ENCODE results near the gene ARHGAP44. TPM values are rescaled to one million over a fixed set of nuclear protein-coding genes. Genes with fewer than 3 reads are reported as not detected.

ARHGAP44 gene
- total RNA-seq, 1 donor from 2014 or later: 0.79 TPM

DNA sequence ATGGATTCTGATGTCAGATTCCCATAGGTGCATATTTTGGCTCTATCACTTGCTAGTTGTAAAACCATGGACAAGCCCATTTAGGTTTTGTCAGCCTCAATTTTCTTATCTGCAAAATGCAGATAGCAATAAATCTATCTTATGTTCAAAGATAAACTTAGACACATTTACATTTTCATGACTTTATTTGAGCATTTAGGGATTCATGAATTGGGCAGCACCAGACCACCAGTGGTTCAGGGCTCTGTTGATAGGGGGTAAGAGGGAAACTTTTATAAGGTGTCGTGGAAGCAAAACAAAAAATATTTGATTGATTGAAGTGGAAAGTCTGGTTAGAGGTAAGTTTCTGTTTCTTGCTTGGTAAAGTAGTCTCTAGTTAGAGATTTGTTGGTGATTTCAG, 17.3 kb downstream of the ARHGAP44 start:
- FAIRE-seq: no peak
- Histone ChIP-seq H3K4me3 (ENCODE audit: low read depth, low read length) (no peak overlapping the region), H3K27me3 (ENCODE audit: control insufficient read depth, insufficient read depth, low read length) (no peaks in the 10 kb centered on the region), H3K36me3 (ENCODE audit: control insufficient read depth, insufficient read depth, low read length) (no peaks in the 10 kb centered on the region)
- no peak for DNase-seq (ENCODE audit: low read depth)
- TF ChIP-seq, protein P1, sequence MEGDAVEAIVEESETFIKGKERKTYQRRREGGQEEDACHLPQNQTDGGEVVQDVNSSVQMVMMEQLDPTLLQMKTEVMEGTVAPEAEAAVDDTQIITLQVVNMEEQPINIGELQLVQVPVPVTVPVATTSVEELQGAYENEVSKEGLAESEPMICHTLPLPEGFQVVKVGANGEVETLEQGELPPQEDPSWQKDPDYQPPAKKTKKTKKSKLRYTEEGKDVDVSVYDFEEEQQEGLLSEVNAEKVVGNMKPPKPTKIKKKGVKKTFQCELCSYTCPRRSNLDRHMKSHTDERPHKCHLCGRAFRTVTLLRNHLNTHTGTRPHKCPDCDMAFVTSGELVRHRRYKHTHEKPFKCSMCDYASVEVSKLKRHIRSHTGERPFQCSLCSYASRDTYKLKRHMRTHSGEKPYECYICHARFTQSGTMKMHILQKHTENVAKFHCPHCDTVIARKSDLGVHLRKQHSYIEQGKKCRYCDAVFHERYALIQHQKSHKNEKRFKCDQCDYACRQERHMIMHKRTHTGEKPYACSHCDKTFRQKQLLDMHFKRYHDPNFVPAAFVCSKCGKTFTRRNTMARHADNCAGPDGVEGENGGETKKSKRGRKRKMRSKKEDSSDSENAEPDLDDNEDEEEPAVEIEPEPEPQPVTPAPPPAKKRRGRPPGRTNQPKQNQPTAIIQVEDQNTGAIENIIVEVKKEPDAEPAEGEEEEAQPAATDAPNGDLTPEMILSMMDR (IDR thresholded peaks at IDR 0.05; ENCODE audit: insufficient read depth, low read length, severe bottlenecking): no peak

DNA sequence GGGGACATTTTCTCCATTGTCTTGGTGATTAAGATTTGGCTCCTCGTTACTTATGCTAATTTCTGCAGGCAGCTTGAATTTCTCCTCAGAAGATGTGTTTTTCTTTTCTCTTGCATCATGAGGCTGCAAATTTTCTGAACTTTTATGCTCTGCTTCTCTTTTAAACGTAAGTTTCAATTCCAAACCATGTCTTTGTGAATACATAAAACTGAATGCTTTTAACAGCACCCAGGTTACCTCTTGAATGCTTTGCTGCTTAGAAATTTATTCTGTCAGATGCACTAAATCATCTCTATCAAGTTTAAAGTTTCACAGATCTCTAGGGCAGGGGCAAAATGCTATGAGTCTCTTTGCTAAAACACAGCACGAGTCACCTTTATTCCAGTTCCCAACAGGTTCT, 19.4 kb downstream of the ARHGAP44 start:
- DNase-seq (ENCODE audit: low read depth) (no peak), FAIRE-seq (no peak)
- Histone ChIP-seq H3K36me3 (ENCODE audit: control insufficient read depth, insufficient read depth, low read length) (no peaks in the 10 kb centered on the region), H3K27me3 (ENCODE audit: control insufficient read depth, insufficient read depth, low read length) (no peaks in the 10 kb centered on the region), H3K4me3 (ENCODE audit: low read depth, low read length) (no peak overlapping the region)
- TF ChIP-seq, protein P1 (IDR thresholded peaks at IDR 0.05; ENCODE audit: insufficient read depth, low read length, severe bottlenecking): no peak

DNA sequence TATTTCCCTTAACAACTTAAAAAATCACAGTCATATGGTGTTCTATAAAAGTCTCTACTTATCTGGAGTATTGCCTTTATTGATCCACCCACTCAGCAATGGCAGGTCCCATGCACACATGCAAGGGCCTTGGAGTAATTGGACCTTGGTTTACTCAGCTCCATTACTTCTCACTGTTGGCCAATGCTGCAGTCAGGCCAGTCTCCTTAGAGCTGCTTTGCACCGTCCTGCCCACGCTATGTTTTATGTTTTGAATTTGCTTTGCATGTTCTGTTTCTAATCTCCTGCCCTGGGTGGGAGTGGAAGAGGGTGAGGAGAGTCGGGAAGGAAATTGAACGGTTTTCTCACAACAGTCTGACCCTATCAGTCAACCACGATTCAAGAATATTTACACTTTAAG, 23.6 kb downstream of the ARHGAP44 start:
- H3K4me3 ChIP-seq (ENCODE audit: low read depth, low read length): no peak overlapping the region
- TF ChIP-seq, protein P1 (IDR thresholded peaks at IDR 0.05; ENCODE audit: insufficient read depth, low read length, severe bottlenecking): no peak
- FAIRE-seq (no peak), DNase-seq (ENCODE audit: low read depth) (no peak)
- H3K36me3 ChIP-seq (ENCODE audit: control insufficient read depth, insufficient read depth, low read length): no peaks in the 10 kb centered on the region
- H3K27me3 ChIP-seq (ENCODE audit: control insufficient read depth, insufficient read depth, low read length): no peaks in the 10 kb centered on the region

DNA sequence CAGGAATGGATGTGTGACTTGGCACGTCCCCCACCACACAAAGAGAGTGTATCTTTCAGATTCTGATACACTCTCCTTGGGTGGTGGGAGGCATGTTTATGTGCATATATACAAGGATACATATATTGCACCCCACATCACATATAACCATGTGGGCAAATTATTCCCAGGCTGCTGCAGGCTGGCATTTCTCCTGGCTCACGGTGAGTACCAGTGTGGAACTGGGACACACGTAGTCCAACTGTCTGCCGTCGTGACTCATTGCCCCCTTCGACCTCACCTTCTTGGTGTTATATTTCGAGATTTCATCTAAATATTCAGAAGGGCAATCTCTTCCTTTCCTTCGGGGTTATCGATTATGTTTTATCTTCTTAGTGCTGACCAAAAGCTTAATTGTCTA, 24.4 kb downstream of the ARHGAP44 start:
- no peak overlapping the region for H3K4me3 ChIP-seq (ENCODE audit: low read depth, low read length)
- FAIRE-seq: no peak
- H3K36me3 ChIP-seq (ENCODE audit: control insufficient read depth, insufficient read depth, low read length): no peaks in the 10 kb centered on the region
- no peaks in the 10 kb centered on the region for H3K27me3 ChIP-seq (ENCODE audit: control insufficient read depth, insufficient read depth, low read length)
- TF ChIP-seq, protein P1 (IDR thresholded peaks at IDR 0.05; ENCODE audit: insufficient read depth, low read length, severe bottlenecking): no peak
- no peak for DNase-seq (ENCODE audit: low read depth)

DNA sequence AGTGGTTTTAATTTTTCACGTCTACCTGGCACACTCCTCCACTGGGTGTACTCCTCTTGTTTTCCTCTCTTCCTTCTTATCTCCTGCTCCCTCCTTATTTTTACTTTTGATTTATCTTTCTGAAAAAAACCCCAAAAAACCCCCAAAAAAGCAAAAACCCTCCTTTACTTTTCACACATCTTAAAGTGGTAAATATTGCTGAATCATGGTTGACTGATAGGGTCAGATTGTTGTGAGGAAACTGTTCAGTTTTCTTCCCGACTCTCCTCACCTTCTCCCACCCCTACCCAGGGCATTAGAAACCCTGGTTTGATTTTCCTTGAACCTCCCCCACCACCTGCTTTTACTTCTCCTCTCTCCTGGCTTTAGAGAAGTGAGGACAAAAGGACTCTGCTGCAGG, 25.4 kb downstream of the ARHGAP44 start:
- no peak overlapping the region for H3K4me3 ChIP-seq (ENCODE audit: low read depth, low read length)
- FAIRE-seq (no peak), DNase-seq (ENCODE audit: low read depth) (no peak)
- TF ChIP-seq, protein P1 (IDR thresholded peaks at IDR 0.05; ENCODE audit: insufficient read depth, low read length, severe bottlenecking): no peak
- H3K27me3 ChIP-seq (ENCODE audit: control insufficient read depth, insufficient read depth, low read length): no peaks in the 10 kb centered on the region
- no peaks in the 10 kb centered on the region for H3K36me3 ChIP-seq (ENCODE audit: control insufficient read depth, insufficient read depth, low read length)

DNA sequence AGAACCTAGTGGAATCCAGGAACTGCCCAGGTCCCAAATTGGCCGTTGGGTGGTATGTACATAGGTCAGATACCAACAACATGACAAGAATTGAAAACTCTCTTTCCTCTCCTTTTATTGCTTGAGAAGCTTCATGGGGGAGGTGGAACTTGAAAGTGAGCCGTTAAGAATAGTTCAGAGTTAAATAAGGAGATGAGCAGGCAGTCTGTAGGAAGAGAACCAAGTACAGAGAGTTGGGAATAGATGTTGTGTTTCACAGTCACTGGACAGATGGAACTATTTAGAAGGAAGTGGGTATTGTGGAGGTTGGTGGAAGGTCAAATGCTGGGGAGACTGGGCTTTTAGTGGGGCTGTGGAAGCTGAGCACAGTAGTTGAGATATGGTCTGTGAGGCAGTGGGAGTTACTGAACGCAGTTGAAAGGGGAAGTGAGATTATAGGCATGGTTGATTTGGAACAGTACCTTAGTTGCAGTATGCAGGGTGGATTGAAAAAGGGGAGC, 26.4 kb downstream of the ARHGAP44 start:
- no peak overlapping the region for H3K4me3 ChIP-seq (ENCODE audit: low read depth, low read length)
- DNase-seq (ENCODE audit: low read depth) (no peak), FAIRE-seq (no peak)
- H3K36me3 ChIP-seq (ENCODE audit: control insufficient read depth, insufficient read depth, low read length): no peaks in the 10 kb centered on the region
- no peaks in the 10 kb centered on the region for H3K27me3 ChIP-seq (ENCODE audit: control insufficient read depth, insufficient read depth, low read length)
- TF ChIP-seq, protein P1 (IDR thresholded peaks at IDR 0.05; ENCODE audit: insufficient read depth, low read length, severe bottlenecking): no peak

Data from bronchial epithelial cell (primary cell).